Midbrain (tissue), 1 donor: Measurements from ENCODE around the gene CRADD.
"Not testable (repeated sequence)": the region's sequence is repeated elsewhere in the genome, so short reads cannot be mapped to it uniquely, and the experiment has no call there.

Experiments
- DNase-seq: peaks from one replicate; lab custom pipeline; 2025; lab: John Stamatoyannopoulos, UW

Gene CRADD

DNA sequence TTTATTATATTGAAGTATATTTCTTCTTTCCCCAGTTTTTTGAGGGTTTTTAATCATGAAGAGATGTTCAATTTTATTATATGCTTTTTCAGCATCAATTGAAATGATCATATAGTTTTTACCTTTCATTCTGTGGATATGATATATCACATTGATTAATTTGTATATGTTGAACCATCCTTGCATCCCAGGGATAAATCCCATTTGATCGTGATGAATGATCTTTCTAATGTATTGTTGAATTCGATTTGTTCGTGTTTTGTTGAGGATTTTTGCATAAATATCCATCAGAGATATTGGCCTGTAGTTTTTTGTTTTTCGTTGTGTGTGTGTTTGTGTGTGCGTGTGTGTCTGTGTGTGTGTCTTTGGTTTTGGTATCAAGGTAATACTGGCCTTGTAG is 196.4 kb downstream of the CRADD start:
- DNase-seq, result no peak

- DNase-seq, result no peak
Measured at GRCh38 chr12:93875157-93875556, 198.0 kb downstream of the CRADD start.

- no peak for DNase-seq
Measured at GRCh38 chr12:93876360-93876759, 199.2 kb downstream of the CRADD start.

- DNase-seq, result no peak
Measured at GRCh38 chr12:93877446-93877845, 200.3 kb downstream of the CRADD start.

DNA sequence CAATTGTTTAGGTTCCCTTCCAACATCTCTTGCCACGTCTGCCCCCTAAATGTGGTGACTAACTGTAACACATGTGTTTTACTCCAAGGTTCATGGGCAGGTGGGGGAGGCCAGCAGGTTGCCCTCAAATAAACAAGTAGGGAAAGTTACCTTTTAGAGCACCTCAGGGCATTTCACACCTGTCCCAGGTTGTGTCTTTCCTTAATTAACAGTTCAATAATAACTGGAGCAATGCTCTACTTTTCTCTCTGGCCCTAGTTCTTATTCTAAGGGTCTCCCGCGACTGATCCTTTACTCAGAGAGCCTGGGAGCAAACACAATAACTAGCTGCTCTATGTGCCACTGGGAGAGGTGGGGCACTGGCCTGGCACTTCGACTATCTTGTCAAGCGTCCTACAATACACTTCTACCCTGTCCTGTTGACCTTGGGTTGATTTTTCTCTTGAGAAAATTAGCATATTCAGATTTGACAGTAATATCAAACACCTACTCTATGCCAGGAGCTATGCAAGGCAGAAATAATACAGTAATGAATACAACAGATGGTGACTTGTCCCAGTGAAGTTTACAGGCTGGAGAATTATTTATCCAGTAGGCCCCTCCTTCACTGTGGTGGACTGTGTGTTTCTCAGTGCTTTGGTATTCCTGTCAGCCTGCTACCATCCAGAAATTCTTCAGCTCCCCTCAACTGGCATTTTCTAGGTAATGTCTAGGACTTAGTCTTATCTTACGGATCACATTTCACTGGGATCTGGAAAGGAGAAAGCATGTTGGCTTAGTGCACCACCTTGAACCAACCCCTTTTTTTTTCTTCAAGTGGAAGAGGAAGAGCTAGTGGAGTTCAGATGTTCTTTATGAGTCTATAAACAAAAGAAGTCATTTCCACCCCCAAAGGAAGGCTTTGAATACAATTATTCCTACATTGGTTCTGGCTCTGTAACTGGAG is 202.6 kb downstream of the CRADD start:
- DNase-seq, result no peak

GRCh38 chr12:93880853-93881522 is 203.8 kb downstream of the CRADD start:
- no peak for DNase-seq

DNA sequence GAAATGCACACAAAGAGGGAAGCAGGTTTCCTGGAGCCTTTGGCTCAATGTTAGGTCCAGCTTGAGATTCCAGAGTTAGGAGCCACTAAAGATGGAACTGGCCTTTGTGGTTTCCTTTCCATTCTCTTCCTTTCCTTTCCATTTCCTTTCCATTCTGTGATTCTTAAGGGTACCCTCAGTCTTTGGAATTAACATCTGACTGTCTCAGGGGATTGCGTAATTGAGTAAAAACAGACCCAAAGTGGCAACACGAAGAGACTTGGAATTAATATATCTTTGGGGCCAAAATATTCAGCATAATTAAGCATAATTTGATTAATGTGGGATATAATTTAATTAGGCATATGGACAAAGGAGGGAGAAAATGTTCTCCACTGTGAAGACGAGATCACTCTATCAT is 205.6 kb downstream of the CRADD start:
- no peak for DNase-seq

DNA sequence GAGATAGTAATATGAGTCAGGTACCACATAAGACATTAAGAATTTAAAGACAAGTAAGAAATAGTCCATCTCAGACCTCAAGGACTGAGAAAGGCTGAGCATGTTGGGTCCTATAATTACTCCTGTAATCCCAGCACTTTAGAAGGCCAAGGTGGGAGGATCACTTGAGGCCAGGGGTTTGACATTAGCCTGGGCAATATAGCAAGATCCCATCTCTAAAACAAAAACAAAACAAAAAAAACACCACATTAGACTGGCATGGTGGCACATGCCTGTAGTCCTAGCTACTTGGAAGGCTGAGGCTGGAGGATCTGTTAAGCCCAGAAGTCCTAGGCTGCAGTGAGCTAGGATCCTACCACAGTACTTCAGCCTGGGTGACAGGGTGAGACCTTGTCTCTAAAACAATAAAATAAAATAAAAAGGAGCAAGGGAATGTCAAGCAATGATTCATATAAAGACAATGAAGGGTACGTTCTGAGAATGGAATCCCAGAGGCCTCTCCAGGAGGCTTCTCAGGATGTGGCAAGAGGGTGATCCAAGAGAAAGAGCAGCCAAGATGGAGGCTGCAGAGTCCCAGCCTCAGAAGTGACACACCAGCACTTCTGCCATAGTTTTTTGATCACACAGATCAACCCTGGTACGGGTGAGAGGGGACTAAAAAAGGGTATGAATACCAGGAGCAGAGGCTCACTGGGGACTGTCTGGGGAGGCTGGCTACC is 206.4 kb downstream of the CRADD start:
- DNase-seq, result no peak

- DNase-seq, result no peak
Measured at GRCh38 chr12:93884794-93885460, 207.8 kb downstream of the CRADD start.

DNA sequence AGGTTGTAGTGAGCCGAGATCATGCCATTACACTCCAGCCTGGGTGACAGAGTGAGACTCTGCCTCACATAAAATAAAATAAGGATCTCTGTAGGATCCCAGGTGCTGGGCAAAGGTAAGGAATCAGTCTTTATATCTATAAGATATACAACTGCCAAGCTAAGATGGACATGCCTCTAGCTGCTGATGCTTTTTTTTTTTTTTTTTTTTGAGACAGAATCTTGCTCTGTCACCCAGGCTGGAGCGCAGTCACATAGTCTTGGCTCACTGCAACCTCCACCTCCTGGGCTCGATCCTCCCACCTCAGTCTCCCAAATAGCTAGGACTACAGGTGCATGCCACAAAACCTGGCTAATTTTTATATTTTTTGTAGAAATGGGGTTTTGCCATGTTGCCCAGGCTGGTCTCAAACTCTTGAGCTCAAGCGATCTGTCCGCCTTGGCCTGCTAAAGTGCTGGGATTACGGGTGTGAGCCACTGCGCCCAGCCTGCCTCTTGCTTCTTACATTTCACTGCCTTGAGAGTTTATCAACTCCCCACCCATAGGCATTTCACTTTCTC is 208.9 kb downstream of the CRADD start:
- not testable (repeated sequence) for DNase-seq

GRCh38 chr12:93886533-93887511 is 209.6 kb downstream of the CRADD start:
- no peak for DNase-seq

DNA sequence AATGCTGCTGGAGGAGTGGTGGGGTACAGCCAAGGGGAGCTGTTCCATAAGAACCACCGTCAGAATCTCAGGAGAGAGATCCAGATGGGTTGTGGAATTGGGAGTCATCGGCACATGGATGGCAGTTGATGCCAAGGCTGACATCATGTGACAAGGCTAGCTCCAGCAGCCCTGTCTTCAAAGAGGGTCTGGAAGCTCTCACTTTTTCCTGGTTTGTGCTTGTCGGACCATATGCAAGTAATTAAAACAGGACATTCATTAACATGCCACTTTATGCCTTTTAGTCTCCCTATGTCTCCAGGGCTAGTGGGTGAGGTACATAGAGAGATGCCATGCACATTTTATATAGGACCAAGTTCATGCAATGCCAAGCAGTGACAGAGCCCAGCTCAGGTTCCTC is 211.8 kb downstream of the CRADD start:
- DNase-seq, result no peak

DNA sequence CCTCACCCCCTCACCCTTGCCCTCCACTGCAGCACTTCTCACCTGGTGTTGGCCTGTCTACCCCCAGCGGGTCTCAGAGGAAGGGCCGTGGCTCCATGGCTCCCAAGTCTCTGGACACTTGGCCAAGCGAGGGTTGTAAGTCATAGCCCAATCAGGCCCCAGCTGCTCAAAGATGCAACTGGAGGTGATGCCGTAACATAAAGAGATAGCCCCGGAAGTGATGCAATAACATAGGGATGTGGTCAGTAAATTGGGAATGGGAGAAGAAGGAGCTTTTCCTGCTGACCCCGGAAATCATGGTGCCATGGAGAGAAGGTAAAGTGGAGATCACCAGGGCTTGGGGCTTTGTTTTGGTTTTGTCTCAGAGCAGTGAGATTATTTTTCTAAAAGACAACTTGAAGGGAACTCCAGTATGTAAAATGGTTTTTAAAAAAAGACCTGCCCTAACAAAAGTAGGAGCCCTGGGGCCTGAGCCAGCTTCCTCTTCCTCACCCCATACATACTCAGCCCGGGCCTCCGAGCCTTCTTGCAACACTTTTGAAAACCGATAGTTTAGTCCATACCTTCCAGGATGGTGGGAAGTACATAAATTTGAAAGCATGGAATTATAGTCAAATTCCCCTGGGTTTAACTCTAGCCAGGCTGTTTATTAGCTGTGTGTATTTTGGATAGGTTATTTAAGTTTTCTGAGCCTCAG is 212.5 kb downstream of the CRADD start:
- DNase-seq, result no peak

DNA sequence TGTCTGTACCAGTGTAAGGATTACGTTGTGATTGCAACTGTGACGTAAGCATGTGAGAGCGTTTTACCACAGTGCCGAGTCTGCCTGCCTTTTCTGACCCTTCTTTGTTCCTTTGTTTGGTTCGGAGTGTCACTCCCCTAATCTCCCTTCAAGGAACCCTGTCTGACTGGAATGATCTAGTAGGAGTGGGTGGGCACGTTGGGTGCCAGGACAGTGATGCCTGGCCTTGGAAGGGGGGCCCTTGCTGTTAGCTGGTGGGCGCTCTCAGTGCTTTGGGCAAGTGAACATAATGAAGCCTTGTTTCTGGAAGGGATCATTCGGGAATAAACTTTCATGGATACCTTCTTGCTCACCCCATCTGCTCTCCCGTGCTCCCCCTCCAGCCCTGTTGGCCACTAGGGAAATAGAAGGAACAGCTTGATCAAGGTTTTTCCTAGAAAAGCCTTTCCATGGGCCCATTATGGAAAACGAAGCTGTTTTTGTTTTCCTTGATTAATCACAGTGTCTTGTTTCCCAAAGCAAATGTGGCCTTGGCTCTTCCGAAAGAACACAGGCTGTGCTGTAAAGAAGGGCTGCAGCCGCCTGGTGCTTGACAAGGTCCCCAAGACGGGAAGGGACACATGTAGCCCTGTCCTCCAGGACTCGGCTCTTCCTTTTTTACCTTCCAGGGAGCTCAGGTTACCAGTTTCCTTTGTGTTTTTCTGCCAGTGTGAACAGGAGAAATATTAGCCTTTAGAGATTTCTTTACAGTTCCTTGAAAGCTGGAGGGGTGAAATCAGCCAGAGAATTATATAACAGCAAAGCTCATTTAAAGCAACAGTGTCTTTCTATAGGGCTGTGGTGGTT is 215.5 kb downstream of the CRADD start:
- peak; percentile 7 for DNase-seq

DNA sequence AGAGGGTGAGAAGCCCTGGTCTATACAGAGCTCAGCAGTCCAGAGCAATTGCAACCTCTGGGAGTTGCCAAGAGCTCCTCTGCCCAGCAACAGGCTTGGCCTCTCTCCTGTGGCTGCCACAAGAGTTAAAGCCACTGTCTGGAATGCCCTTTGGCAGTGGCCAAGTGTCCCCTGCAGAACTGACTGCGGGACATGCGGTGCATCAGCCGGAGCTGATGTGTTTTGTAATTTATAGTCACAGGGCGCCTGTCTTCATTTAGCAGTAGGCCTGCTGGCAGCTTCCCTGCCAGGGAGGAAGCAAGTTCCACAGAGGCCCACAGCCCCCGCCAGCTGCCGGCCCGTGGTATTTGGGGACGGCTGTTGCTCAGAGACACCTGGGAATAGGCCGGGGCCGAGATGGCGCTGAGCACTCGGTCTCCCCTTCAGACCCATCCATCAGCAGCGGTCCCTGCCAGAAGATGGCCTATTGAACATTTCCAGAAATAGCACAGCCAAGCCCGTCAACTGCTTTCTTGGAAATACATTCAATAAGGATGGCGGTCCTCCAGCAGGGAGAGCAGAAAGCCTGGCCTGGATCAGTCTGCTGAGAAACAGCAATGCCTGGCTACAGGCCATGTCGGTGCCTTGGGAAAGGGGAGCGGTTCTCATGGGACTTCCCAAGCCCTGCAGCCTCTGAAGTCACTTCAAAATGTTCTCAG is 217.4 kb downstream of the CRADD start:
- peak; percentile 86 for DNase-seq

DNA sequence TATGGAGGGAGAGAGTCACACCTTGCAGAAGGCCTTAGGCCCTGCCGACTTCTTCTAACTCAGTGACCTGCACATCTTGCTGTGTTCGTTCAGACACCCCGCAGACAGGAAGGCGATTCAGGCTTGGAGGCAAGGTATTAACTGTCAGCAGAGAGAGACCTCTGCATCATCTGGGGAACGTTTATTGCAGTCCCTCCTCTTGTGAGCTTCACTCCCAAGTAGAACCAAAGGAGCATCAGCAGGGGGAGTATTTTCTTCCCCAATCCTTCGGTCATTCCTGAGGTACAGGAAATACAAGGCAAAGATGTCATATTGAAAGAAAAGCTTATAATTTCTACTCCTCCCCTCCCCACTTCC is 217.9 kb downstream of the CRADD start:
- DNase-seq, result no peak

DNA sequence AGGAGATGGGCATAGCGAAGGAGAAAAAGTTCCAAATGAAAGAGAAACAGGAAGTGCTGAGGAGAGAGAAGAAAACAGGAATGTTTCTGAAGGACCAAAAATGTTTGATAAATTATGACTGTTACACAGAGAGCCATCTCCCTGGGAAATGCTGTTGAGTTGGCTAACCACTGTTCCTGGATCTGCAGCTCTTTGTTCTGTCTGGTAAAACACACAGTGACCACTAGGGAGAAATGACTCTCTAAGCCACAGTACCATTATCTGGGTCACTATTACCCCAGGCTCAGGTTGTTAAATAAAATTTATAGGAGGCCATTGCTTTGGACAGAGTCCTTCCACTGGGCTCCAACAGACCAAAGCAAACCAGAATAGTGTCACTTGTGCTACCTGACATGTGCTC is 219.3 kb downstream of the CRADD start:
- DNase-seq, result no peak

DNA sequence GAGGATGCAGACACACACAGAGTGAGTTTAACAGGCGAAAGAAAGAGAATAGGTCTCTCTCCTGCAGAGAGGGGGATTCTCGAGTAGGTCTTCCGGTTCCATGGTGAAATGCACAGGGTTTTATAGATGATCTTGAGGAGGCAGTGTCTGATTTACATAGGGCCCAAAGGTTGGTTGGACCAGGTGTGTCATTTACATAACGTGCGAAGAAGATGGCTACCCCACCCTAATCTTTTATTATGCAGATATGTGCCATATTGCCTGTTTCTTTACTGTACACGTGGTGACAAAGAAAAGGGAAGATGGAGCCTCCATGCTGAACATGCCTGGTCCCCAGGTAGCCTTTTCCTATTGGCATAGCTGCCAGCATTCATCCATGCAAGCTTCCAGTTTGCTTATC is 219.8 kb downstream of the CRADD start:
- DNase-seq, result no peak
